Measurements from ENCODE around the gene MTOR.

- no peak for TF ChIP-seq CTCF (IDR thresholded peaks at IDR 0.05)
- no peak for TF ChIP-seq EZH2 (IDR thresholded peaks at IDR 0.05; ENCODE audit: borderline replicate concordance, insufficient read depth, low read depth, low read length, poor library complexity, severe bottlenecking)
Observed at GRCh38 chr1:11215381-11216005, 46.9 kb downstream of the MTOR start.
